HG03060 (cell line): ENCODE data around the gene ZNF761.
"Not testable (repeated sequence)": the region's sequence is repeated elsewhere in the genome, so short reads cannot be mapped to it uniquely, and the experiment has no call there.

Experiments
- ATAC-seq: cut with Tn5 transposase; IDR thresholded peaks from one replicate; pipeline ENCODE4 v1.9.1; 2021; ENCODE audit warnings: low read depth, moderate number of reproducible peaks; ENCODE audit not compliant: unreplicated experiment

The ZNF761 gene

GRCh38 chr19:53431399-53432087 lies at the start of gene ZNF761:
ZNF761 (plus strand) TSS chr19:53431984; CDS start chr19:53447269, 15,285 bp downstream.
- peak; percentile 81 for ATAC-seq

DNA sequence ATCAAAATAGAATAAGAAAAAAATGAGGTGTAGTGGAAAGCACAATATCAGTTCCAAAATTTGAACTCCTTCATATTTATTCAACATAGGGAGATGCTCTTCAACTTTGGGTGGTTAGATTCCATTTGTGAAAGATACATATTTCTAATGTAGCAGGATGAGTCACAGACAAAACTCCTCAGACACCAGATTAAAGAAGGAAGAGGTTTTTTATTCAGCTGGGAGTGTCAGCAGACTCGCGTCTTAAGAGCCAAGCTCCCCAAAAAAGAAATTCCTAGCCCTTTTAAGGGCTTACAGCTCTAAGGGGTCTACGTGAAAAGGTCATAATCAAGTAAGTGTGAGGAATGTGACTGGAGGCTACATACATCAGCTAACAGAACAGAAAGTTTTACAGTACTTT lies 43.6 kb upstream of the ZNF761 start:
- no peak for ATAC-seq

DNA sequence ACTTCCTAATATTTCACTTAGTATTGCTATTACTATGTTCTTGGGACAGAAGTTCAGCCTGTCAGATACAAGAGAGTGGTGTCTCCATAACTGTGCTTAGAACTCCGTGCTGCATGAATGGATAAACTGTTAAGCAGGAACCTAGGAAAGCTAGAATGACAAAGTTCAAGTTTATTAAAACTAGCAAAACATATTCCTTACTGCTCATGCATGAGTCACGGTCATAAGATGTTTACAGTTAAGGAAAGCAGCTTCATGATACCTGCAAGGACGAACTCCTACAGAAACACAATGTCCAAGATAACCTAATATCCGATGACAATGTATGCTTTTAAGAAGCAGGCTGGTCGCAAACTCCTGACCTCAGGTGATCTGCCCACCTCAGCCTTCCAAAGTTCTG lies 42.9 kb upstream of the ZNF761 start:
- no peak for ATAC-seq

DNA sequence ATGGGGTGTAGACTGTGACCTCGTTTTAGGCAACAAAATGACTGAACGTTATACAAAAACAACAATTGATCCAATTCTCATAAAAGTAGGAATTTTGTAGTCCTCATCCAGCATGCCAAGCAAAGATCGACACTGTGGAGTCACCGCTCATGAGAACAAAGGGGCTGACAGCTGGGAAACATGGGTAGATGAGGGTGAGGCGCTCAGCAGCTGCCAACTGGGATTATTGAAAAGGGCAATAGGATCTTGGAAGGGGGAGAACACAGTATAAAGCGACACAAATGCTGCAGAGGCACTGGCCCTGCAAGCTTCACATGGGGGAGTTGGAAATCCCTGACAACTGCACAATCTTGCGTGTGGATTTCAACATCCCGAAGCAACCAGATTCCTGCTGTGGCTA lies 42.2 kb upstream of the ZNF761 start:
- no peak for ATAC-seq

GRCh38 chr19:53389978-53390377 lies 41.8 kb upstream of the ZNF761 start:
- ATAC-seq, result no peak

DNA sequence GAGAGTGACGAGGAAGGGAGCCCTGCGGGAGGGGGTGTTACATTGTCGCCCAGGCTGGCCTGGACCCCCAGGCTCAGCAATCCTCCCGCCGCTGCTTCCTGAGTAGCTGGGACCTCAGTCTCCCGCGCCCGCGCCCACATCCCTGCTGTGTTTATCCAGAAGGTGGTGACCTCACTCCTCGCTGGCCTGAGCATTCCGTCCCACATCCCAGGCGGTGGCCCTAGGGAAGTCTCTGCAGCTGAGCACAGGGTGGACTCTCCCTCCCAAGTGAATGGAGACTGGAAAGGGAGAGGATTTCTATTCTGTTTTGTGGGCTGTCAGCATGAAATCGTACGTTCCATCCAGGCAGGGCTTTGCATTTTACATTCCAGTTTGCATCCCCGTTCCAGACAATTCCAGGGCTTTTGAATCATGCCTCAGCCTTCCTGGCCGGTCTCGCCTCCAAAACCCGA lies 37.2 kb upstream of the ZNF761 start:
- no peak for ATAC-seq

GRCh38 chr19:53394974-53395839 lies 36.6 kb upstream of the ZNF761 start, which contains the start of gene ZNF765:
ZNF765 (plus strand) TSS chr19:53395149; CDS start chr19:53398016, 2,867 bp downstream.
- ATAC-seq, result no peak

- not testable (repeated sequence) for ATAC-seq
Observed at GRCh38 chr19:53395840-53396524, 35.8 kb upstream of the ZNF761 start.

GRCh38 chr19:53396525-53396868 lies 35.3 kb upstream of the ZNF761 start:
- no peak for ATAC-seq

GRCh38 chr19:53397918-53398317 lies 33.9 kb upstream of the ZNF761 start:
- not testable (repeated sequence) for ATAC-seq

GRCh38 chr19:53409505-53410204 lies 22.1 kb upstream of the ZNF761 start:
- ATAC-seq, result no peak

- not testable (repeated sequence) for ATAC-seq
Observed at GRCh38 chr19:53420520-53421315, 11.1 kb upstream of the ZNF761 start.

- ATAC-seq, result no peak
Observed at GRCh38 chr19:53422551-53422950, 9.2 kb upstream of the ZNF761 start.

DNA sequence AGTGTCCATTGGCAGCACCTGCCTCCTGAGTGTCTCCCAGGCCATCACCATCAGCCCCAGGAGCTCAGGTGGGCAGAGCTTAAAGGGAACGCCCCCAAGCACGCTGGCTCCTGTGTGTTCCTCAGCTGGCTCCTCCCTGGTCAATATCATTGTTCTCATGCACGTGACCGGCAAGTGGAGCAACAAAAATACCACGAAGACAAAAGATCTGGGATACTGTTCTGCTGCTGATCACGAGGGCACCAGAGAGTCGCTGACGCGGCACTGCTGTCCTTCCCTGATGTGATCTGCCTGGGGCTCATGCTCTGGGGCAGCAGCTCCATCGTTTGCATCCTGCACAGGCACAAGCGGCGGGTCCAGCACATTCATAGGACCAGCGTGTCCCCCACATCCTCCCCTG lies 8.7 kb upstream of the ZNF761 start:
- not testable (repeated sequence) for ATAC-seq

DNA sequence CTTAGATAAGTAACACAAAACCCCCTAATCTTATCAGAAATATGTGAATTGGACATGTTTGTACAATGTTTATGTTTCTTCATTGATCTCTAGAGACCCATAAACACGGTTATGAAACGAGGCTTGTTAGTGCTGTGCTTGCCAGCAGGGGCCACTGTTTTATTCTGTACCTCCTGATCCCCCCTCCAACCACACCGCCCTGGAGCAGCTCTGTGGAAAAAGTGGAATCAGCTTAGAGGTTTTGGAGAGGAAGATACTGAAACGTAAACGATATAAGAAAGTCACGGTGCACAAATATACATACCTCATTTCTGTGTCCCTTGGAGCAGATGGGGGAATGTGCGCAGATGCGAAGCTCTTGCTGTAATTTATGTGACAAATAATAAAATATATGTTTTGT lies 8.1 kb upstream of the ZNF761 start:
- ATAC-seq, result not testable (repeated sequence)

- ATAC-seq, result no peak
Observed at GRCh38 chr19:53424968-53425597, 6.7 kb upstream of the ZNF761 start.

DNA sequence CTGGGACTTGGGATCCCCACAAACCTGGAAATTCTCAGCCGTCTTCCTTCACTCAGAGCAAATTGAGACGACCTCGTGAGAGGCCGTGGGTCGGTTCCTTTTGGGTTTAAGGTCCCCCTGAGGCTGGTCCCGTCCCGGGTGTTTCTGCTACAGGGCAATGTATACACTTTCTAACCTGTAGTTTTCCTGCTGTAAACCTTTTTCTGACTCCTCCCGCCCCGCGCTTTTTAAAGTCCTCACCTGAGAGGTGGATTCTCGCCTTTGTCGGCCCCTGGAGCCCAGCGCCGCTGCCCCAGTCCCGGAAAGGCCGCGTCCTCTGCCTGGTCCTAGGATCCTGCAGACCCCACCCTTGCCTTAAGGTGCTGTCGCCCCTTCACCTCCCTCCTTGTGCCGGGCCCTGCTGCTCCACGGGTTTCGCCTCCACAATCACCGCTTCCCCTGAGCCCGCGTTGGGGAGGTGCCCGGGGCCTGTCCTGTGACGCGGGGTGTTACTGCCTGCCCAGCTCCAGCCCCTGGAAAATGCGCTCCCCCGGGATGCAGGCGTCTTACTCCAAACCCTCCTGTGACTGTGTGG lies 391 bp downstream of the ZNF761 start:
- peak; percentile 10 for ATAC-seq

GRCh38 chr19:53443809-53444208 lies 12.0 kb downstream of the ZNF761 start:
- not testable (repeated sequence) for ATAC-seq

GRCh38 chr19:53447196-53447595 lies 15.4 kb downstream of the ZNF761 start:
- ATAC-seq, result not testable (repeated sequence)
